Right lung (tissue), 5 donors: Measurements from ENCODE around the gene TEX55. TPM values are rescaled to one million over a fixed set of nuclear protein-coding genes. Genes with fewer than 3 reads are reported as not detected.

Source experiments
- polyA plus RNA-seq, 5 donors: library from polyadenylated mRNA; unstranded; fragments of 120-200 nt; gene quantifications; one replicate each; pipeline versions ENCODE4 v1.2.1 to v1.2.3, GENCODE V29; 2013; ENCODE audit warnings: inconsistent platforms in 1 of 5, low replicate concordance in 1 of 5; ENCODE audit not compliant: insufficient read length in 5 of 5, insufficient read depth in 1 of 5

Gene TEX55
- polyA plus RNA-seq, 5 donors: not detected

Other genes with a start within 250 kb of the TEX55 start
- gene IGSF11, start 111.3 kb upstream of the TEX55 start, polyA plus RNA-seq: 1 to 10 TPM in 2 of 5 donors, under 1 TPM in 3; 0.61 to 1.7 (median 0.65) TPM
- gene UPK1B, start 27.4 kb downstream of the TEX55 start, polyA plus RNA-seq: under 1 TPM; 0.09 to 0.99 (median 0.31) TPM
- gene B4GALT4, start 94.7 kb downstream of the TEX55 start, polyA plus RNA-seq: 10 to 100 TPM; 26.1 to 34.3 (median 30.1) TPM
- gene ARHGAP31, start 148.2 kb downstream of the TEX55 start, polyA plus RNA-seq: 10 to 100 TPM; 29.0 to 42.9 (median 32.8) TPM